OCI-LY7 (cell line): Measurements from ENCODE around the gene SNAP29. TPM values are rescaled to one million over a fixed set of nuclear protein-coding genes. Genes with fewer than 3 reads are reported as not detected.

ENCODE experiments used
- BruUV-seq: library from RNA; stranded (reverse); fragments of 400-500 nt; replicated peaks from 2 replicates; lab custom pipeline; 2021; lab: Mats Ljungman, UMichigan
- CTCF ChIA-PET: fragments of 300-600 bp; sonication (Branson Sonifier 250); formaldehyde crosslinking; loops from one replicate; lab custom pipeline; 2022; ENCODE audit warnings: antibody characterized with exemption; ENCODE audit not compliant: unreplicated experiment; lab: Charles Lee
- POLR2A ChIA-PET: fragments of 300-600 bp; sonication (Branson Sonifier 250); formaldehyde crosslinking; loops from one replicate; lab custom pipeline; 2022; ENCODE audit warnings: antibody characterized with exemption; lab: Charles Lee
- DNase-seq: peaks from one replicate; pipeline ENCODE4 v3.0.0-alpha.2; 2015; ENCODE audit warnings: low spot score
- H2AFZ ChIP-seq: fragments of 200-600 bp; sonication (generic), shearing (Covaris generic); 2 replicates; pipeline ENCODE4 v1.6.1; 2014; ENCODE audit warnings: mild to moderate bottlenecking, antibody characterized with exemption, low read length, moderate library complexity
- H3K27ac ChIP-seq: fragments of 200-600 bp; sonication (generic); 2 replicates; pipeline ENCODE4 v1.5.1; 2014; ENCODE audit warnings: mixed run types, low read depth, mild to moderate bottlenecking, moderate library complexity, low read length, inconsistent platforms; ENCODE audit not compliant: poor library complexity, severe bottlenecking
- H3K36me3 ChIP-seq: fragments of 200-600 bp; sonication (generic); 2 replicates; pipeline ENCODE4 v1.6.1; 2014; ENCODE audit warnings: mild to moderate bottlenecking, antibody characterized with exemption, low read length, moderate library complexity, mixed read lengths; ENCODE audit not compliant: insufficient read depth
- H3K4me1 ChIP-seq: fragments of 200-600 bp; sonication (generic); 2 replicates; pipeline ENCODE4 v1.5.1; 2014; ENCODE audit warnings: mild to moderate bottlenecking, low read length; ENCODE audit not compliant: insufficient read depth, poor library complexity, severe bottlenecking
- H3K4me2 ChIP-seq: fragments of 200-600 bp; sonication (generic); 2 replicates; pipeline ENCODE4 v1.6.1; 2014; ENCODE audit warnings: mild to moderate bottlenecking, low read length
- H3K4me3 ChIP-seq: fragments of 200-600 bp; sonication (generic); 2 replicates; pipeline ENCODE4 v1.5.1; 2014; ENCODE audit warnings: mild to moderate bottlenecking, low read depth, low read length; ENCODE audit not compliant: poor library complexity, severe bottlenecking
- H3K79me2 ChIP-seq: fragments of 200-600 bp; sonication (generic); 2 replicates; pipeline ENCODE4 v1.6.1; 2016; ENCODE audit warnings: low read depth, mild to moderate bottlenecking, low read length, moderate library complexity, mixed read lengths; ENCODE audit not compliant: insufficient read depth
- H3K9me2 ChIP-seq: fragments of 200-600 bp; sonication (generic); 2 replicates; pipeline ENCODE4 v1.6.1; 2016; ENCODE audit warnings: mild to moderate bottlenecking, low read length, mixed read lengths; ENCODE audit not compliant: insufficient read depth
- H3K9me3 ChIP-seq: fragments of 200-600 bp; sonication (generic); 2 replicates; pipeline ENCODE4 v1.6.1; 2014; ENCODE audit warnings: mild to moderate bottlenecking, mixed run types, low read length, mixed read lengths
- H4K20me1 ChIP-seq: fragments of 200-600 bp; sonication (generic); 2 replicates; pipeline ENCODE4 v1.6.1; 2014; ENCODE audit warnings: mild to moderate bottlenecking, antibody characterized with exemption, low read length, moderate library complexity, mixed read lengths; ENCODE audit not compliant: insufficient read depth
- EZH2phosphoT487 ChIP-seq: fragments of 200-600 bp; sonication (generic); IDR thresholded peaks from 2 replicates; pipeline ENCODE4 v1.6.1; 2018; ENCODE audit warnings: low read depth, borderline replicate concordance, mild to moderate bottlenecking, mixed run types, antibody characterized with exemption, low read length, moderate library complexity, mixed read lengths
- intact Hi-C: fragments of 100-400 bp; cut with micrococcal nuclease; formaldehyde crosslinking; loops from one replicate; pipeline ENCODE4 v1.10.0; 2022; ENCODE audit not compliant: unreplicated experiment
- total RNA-seq, 2 experiments: library from RNA; depleted of rRNA in 1 of 2; stranded (reverse); fragments of >200 nt in 1 of 2; shearing (Covaris generic) in 1 of 2; gene quantifications; 2 replicates each; pipeline ENCODE4 v1.2.3, GENCODE V29; 2014 to 2022
- TF ChIP-seq, protein P1 (sequence below): fragments of 200-600 bp; sonication (generic); conservative IDR thresholded peaks from 2 replicates; pipeline ENCODE4 v1.5.1; 2014; ENCODE audit warnings: mild to moderate bottlenecking, antibody characterized with exemption, low read length, moderate library complexity, mixed read lengths

SNAP29 gene
- total RNA-seq, 2 experiments from 2014 or later, result 12.7 to 26.9 TPM

DNA sequence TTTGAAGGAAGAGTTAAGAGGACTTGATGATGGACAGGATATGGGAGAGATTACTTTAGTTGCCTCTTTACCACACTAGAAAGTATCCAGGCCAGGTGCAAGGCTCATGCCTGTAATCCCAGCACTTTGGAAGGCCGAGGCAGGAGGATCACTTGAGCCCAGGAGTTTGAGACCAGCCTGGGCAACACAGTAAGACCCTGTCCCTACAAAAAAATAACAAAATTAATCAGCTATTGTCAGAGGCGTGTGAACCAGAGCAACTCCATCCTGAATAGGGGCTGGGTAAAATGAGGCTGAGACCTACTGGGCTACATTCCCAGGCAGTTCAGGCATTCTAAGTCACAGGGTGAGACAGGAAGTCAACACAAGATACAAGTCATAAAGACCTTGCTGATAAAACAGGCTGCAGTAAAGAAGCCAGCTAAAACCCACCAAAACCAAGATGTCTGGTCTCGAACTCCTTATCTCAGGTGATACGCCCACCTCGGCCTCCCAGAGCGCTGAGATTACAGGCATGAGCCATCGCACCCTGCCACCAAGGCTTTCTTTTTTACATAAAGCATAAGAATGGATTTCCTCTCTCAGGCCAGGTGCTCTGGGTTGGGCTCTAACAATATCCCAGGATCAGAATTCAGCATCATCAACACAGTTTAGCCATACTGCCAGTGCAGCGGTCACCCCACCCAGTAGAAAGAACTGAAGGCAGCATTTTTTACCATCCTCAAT lies 18.0 kb upstream of the SNAP29 start:
- no peak overlapping the region for H3K4me3 ChIP-seq
- no peaks in the 10 kb centered on the region for H3K9me2 ChIP-seq
- H2AFZ ChIP-seq, result no peak overlapping the region
- ChIA-PET CTCF (no interaction called here), POLR2A (no interaction called here)
- no peak for DNase-seq
- TF ChIP-seq EZH2phosphoT487, result no peak
- TF ChIP-seq, protein P1, sequence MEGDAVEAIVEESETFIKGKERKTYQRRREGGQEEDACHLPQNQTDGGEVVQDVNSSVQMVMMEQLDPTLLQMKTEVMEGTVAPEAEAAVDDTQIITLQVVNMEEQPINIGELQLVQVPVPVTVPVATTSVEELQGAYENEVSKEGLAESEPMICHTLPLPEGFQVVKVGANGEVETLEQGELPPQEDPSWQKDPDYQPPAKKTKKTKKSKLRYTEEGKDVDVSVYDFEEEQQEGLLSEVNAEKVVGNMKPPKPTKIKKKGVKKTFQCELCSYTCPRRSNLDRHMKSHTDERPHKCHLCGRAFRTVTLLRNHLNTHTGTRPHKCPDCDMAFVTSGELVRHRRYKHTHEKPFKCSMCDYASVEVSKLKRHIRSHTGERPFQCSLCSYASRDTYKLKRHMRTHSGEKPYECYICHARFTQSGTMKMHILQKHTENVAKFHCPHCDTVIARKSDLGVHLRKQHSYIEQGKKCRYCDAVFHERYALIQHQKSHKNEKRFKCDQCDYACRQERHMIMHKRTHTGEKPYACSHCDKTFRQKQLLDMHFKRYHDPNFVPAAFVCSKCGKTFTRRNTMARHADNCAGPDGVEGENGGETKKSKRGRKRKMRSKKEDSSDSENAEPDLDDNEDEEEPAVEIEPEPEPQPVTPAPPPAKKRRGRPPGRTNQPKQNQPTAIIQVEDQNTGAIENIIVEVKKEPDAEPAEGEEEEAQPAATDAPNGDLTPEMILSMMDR, result no peak
- peaks cover 18% of the 10 kb centered on the region; the same call in 1 of the 2 replicates for H4K20me1 ChIP-seq
- intact Hi-C loops, result no loop called here
- no peak overlapping the region for H3K4me2 ChIP-seq
- peaks cover 8% of the 10 kb centered on the region for H3K4me1 ChIP-seq
- no peak overlapping the region for H3K27ac ChIP-seq
- no peaks in the 10 kb centered on the region; the same call in 1 of the 2 replicates for H3K36me3 ChIP-seq
- no TSS peak for BruUV-seq
- H3K79me2 ChIP-seq, result peaks cover 42% of the 10 kb centered on the region; the same call in 1 of the 2 replicates
- no peaks in the 10 kb centered on the region for H3K9me3 ChIP-seq

DNA sequence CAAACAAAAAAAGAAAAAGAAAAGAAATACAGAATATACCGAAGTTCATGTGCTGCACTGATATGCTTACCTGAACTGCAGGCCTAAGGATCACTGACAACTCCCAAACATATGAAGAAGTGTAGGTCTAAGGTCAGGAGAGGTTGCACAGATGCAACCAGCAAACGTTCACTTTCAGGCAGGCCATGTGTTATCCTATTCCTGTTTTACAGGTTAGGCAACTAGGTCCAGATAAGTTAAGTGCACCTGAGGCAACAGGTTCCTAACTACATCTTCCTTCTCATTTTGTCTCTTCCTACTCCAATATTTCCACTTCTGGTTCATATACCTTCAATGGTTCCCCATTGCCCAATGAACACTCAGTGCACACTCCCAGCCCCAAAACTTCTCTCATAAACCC lies 15.3 kb upstream of the SNAP29 start:
- Histone ChIP-seq H3K9me3 (no peaks in the 10 kb centered on the region), H3K36me3 (no peaks in the 10 kb centered on the region), H2AFZ (no peak overlapping the region), H3K4me1 (no peaks in the 10 kb centered on the region), H3K4me3 (no peak overlapping the region), H3K9me2 (no peaks in the 10 kb centered on the region), H3K79me2 (peaks cover 48% of the 10 kb centered on the region; the same call in 1 of the 2 replicates), H3K4me2 (no peak overlapping the region), H3K27ac (no peak overlapping the region), H4K20me1 (peaks cover 18% of the 10 kb centered on the region; the same call in 1 of the 2 replicates)
- no TSS peak for BruUV-seq
- TF ChIP-seq, protein P1, result no peak
- TF ChIP-seq EZH2phosphoT487, result no peak
- intact Hi-C loops, result no loop called here
- no peak for DNase-seq
- CTCF ChIA-PET, result no interaction called here
- POLR2A ChIA-PET, result no interaction called here
